SK-N-SH treated with all-trans-retinoic acid at 6 μM for 48 hours (cell line): ENCODE data around the gene ARID2.

Experiments
- ATAC-seq: fragments of 200-7000 bp; cut with Tn5 transposase; 3 replicates; pipeline ENCODE4 v1.9.1; 2020; ENCODE audit warnings: mild to moderate bottlenecking, moderate library complexity
- ARNTL ChIP-seq: fragments of 450-650 bp; formaldehyde crosslinking; IDR thresholded peaks from 2 replicates; pipeline ENCODE4 v1.5.0; 2020; ENCODE audit warnings: low read depth, mild to moderate bottlenecking, moderate library complexity, borderline replicate concordance
- BACH2 ChIP-seq: fragments of 250-450 bp; sonication (Bioruptor Pico); IDR thresholded peaks from 2 replicates; pipeline ENCODE4 v1.9.0; 2021; ENCODE audit warnings: mild to moderate bottlenecking, borderline replicate concordance
- CSDC2 ChIP-seq: fragments of 250-450 bp; sonication (Bioruptor Pico); IDR thresholded peaks from 2 replicates; pipeline ENCODE4 v1.5.0; 2020; ENCODE audit warnings: mild to moderate bottlenecking, moderate library complexity
- ESRRG ChIP-seq: fragments of 250-450 bp; sonication (Bioruptor Pico); IDR thresholded peaks from 2 replicates; pipeline ENCODE4 v1.6.1; 2021; ENCODE audit warnings: mild to moderate bottlenecking
- GLIS3 ChIP-seq: fragments of 250-450 bp; sonication (Bioruptor Pico); IDR thresholded peaks from 2 replicates; pipeline ENCODE4 v1.5.0; 2020; ENCODE audit warnings: mild to moderate bottlenecking, moderate library complexity
- ISL1 ChIP-seq: fragments of 250-450 bp; sonication (Bioruptor Pico); IDR thresholded peaks from 2 replicates; pipeline ENCODE4 v2.1.2; 2022; ENCODE audit warnings: mild to moderate bottlenecking, moderate library complexity
- OSR1 ChIP-seq: fragments of 250-450 bp; sonication (Bioruptor Pico); IDR thresholded peaks from 2 replicates; pipeline ENCODE4 v1.8.0; 2022; ENCODE audit warnings: moderate library complexity, mild to moderate bottlenecking, inconsistent platforms
- PPARA ChIP-seq: fragments of 250-450 bp; sonication (Bioruptor Pico); IDR thresholded peaks from 2 replicates; pipeline ENCODE4 v1.5.0; 2020; ENCODE audit warnings: mild to moderate bottlenecking, borderline replicate concordance
- SNAI2 ChIP-seq: fragments of 250-450 bp; sonication (Bioruptor Pico); IDR thresholded peaks from 2 replicates; pipeline ENCODE4 v1.5.0; 2020; ENCODE audit warnings: mild to moderate bottlenecking, moderate library complexity
- TCF4 ChIP-seq: fragments of 250-450 bp; sonication (Bioruptor Pico); IDR thresholded peaks from 2 replicates; pipeline ENCODE4 v1.8.0; 2021; ENCODE audit warnings: mild to moderate bottlenecking, moderate library complexity, borderline replicate concordance
- TOX ChIP-seq: fragments of 250-450 bp; sonication (Bioruptor Pico); IDR thresholded peaks from 2 replicates; pipeline ENCODE4 v1.8.0; 2021; ENCODE audit warnings: mild to moderate bottlenecking, moderate library complexity, borderline replicate concordance
- ZC3H10 ChIP-seq: fragments of 250-450 bp; sonication (Bioruptor Pico); IDR thresholded peaks from 2 replicates; pipeline ENCODE4 v1.5.1; 2021; ENCODE audit warnings: mild to moderate bottlenecking, moderate library complexity
- ZFP3 ChIP-seq: fragments of 250-450 bp; sonication (Bioruptor Pico); IDR thresholded peaks from 2 replicates; pipeline ENCODE4 v1.5.0; 2020; ENCODE audit warnings: mild to moderate bottlenecking, moderate library complexity
- ZFP30 ChIP-seq: fragments of 450-650 bp; formaldehyde crosslinking; IDR thresholded peaks from 2 replicates; pipeline ENCODE4 v1.5.0; 2022; ENCODE audit warnings: mild to moderate bottlenecking, moderate library complexity
- ZNF565 ChIP-seq: fragments of 450-650 bp; formaldehyde crosslinking; conservative IDR thresholded peaks from 2 replicates; pipeline ENCODE4 v1.5.0; 2020; ENCODE audit warnings: low read depth, mild to moderate bottlenecking, moderate library complexity
- ZNF8 ChIP-seq: fragments of 450-650 bp; formaldehyde crosslinking; IDR thresholded peaks from 2 replicates; pipeline ENCODE4 v1.5.0; 2020; ENCODE audit warnings: mild to moderate bottlenecking, moderate library complexity
- TF ChIP-seq, protein P1 (sequence below): fragments of 250-450 bp; sonication (Bioruptor Pico); IDR thresholded peaks from 2 replicates; pipeline ENCODE4 v1.5.1; 2020; ENCODE audit warnings: low read depth, mild to moderate bottlenecking, moderate library complexity
- TF ChIP-seq, protein P2 (sequence below): fragments of 250-450 bp; sonication (Bioruptor Pico); IDR thresholded peaks from 2 replicates; pipeline ENCODE4 v1.8.0; 2020; ENCODE audit warnings: mild to moderate bottlenecking, moderate library complexity, borderline replicate concordance
- TF ChIP-seq, protein P3 (sequence below): fragments of 250-450 bp; sonication (Bioruptor Pico); IDR thresholded peaks from 2 replicates; pipeline ENCODE4 v1.5.1; 2021; ENCODE audit warnings: mild to moderate bottlenecking, moderate library complexity
- TF ChIP-seq, protein P4 (sequence below): fragments of 250-450 bp; sonication (Bioruptor Pico); IDR thresholded peaks from 2 replicates; pipeline ENCODE4 v1.5.0; 2020; ENCODE audit warnings: mild to moderate bottlenecking, moderate library complexity

Gene ARID2

DNA sequence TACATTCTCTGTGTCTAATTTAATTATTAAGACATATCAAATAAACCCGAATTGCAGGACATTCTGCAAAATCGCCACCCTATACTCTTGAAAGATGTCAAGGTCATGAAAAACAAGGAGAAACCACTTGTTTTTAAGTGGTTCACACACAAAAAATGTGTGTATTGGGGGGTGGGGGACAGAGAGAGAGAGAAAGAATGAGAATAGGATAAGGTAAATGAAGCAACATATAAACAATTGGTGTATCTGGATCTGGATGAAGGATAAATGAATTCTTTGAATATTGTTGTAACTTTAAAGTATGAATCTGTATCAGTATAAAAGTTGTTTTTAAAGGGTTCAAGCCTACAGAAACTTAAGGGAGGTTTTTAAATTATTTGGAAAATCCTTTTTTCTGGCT lies 72.1 kb downstream of the ARID2 start:
- no peak for TF ChIP-seq PPARA (CRISPR knock-in tag)
- no peak for TF ChIP-seq BACH2 (CRISPR knock-in tag)
- TF ChIP-seq ESRRG (CRISPR knock-in tag), result no peak
- no peak for TF ChIP-seq TCF4 (CRISPR knock-in tag)
- no peak for TF ChIP-seq GLIS3
- TF ChIP-seq TOX (CRISPR knock-in tag), result no peak
- TF ChIP-seq ARNTL (CRISPR knock-in tag), result no peak
- TF ChIP-seq ISL1 (CRISPR knock-in tag), result no peak
- TF ChIP-seq SNAI2 (CRISPR knock-in tag), result no peak

GRCh38 chr12:45803111-45803510 lies 73.6 kb downstream of the ARID2 start:
- no peak for ATAC-seq
- TF ChIP-seq BACH2 (CRISPR knock-in tag) (no peak), PPARA (CRISPR knock-in tag) (no peak)
- TF ChIP-seq, protein P1, sequence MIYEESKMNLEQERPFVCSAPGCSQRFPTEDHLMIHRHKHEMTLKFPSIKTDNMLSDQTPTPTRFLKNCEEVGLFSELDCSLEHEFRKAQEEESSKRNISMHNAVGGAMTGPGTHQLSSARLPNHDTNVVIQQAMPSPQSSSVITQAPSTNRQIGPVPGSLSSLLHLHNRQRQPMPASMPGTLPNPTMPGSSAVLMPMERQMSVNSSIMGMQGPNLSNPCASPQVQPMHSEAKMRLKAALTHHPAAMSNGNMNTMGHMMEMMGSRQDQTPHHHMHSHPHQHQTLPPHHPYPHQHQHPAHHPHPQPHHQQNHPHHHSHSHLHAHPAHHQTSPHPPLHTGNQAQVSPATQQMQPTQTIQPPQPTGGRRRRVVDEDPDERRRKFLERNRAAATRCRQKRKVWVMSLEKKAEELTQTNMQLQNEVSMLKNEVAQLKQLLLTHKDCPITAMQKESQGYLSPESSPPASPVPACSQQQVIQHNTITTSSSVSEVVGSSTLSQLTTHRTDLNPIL (CRISPR knock-in tag), result no peak
- TF ChIP-seq, all 23 proteins: peak for 0

More for the DNA sequence above, 72.1 kb downstream of the ARID2 start:
- no peak for ATAC-seq

DNA sequence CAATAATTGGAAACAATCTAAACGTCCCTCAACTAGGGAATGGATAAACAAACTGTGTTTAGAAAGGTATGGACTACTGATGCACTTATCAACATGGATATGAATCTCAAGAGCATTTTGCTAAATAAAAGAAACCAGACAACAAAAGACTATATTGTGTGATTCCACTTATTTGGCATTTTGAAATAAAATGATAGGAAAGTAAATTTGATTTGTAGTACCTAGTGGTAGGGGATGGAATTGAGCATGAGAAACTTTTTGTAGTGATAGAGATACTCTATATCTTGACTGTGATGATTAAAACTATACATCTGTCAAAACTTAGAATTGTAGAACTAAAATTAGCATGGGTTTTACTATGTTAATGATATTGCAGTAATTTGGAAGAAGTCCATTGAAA lies 87.1 kb downstream of the ARID2 start:
- no peak for TF ChIP-seq ISL1 (CRISPR knock-in tag)
- TF ChIP-seq TOX (CRISPR knock-in tag), result no peak
- no peak for TF ChIP-seq BACH2 (CRISPR knock-in tag)
- TF ChIP-seq OSR1, result no peak
- TF ChIP-seq, protein P2, sequence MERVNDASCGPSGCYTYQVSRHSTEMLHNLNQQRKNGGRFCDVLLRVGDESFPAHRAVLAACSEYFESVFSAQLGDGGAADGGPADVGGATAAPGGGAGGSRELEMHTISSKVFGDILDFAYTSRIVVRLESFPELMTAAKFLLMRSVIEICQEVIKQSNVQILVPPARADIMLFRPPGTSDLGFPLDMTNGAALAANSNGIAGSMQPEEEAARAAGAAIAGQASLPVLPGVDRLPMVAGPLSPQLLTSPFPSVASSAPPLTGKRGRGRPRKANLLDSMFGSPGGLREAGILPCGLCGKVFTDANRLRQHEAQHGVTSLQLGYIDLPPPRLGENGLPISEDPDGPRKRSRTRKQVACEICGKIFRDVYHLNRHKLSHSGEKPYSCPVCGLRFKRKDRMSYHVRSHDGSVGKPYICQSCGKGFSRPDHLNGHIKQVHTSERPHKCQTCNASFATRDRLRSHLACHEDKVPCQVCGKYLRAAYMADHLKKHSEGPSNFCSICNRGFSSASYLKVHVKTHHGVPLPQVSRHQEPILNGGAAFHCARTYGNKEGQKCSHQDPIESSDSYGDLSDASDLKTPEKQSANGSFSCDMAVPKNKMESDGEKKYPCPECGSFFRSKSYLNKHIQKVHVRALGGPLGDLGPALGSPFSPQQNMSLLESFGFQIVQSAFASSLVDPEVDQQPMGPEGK, result no peak
- no peak for TF ChIP-seq ESRRG (CRISPR knock-in tag)
- no peak for TF ChIP-seq ZFP30 (CRISPR knock-in tag)
- TF ChIP-seq, protein P1 (CRISPR knock-in tag), result no peak
- TF ChIP-seq TCF4 (CRISPR knock-in tag), result no peak
- TF ChIP-seq, protein P3, sequence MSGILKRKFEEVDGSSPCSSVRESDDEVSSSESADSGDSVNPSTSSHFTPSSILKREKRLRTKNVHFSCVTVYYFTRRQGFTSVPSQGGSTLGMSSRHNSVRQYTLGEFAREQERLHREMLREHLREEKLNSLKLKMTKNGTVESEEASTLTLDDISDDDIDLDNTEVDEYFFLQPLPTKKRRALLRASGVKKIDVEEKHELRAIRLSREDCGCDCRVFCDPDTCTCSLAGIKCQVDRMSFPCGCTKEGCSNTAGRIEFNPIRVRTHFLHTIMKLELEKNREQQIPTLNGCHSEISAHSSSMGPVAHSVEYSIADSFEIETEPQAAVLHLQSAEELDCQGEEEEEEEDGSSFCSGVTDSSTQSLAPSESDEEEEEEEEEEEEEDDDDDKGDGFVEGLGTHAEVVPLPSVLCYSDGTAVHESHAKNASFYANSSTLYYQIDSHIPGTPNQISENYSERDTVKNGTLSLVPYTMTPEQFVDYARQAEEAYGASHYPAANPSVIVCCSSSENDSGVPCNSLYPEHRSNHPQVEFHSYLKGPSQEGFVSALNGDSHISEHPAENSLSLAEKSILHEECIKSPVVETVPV (CRISPR knock-in tag), result no peak
- TF ChIP-seq ZC3H10 (CRISPR knock-in tag), result no peak
- TF ChIP-seq CSDC2 (CRISPR knock-in tag), result no peak
- TF ChIP-seq ZFP3 (CRISPR knock-in tag), result no peak
- TF ChIP-seq, protein P4, sequence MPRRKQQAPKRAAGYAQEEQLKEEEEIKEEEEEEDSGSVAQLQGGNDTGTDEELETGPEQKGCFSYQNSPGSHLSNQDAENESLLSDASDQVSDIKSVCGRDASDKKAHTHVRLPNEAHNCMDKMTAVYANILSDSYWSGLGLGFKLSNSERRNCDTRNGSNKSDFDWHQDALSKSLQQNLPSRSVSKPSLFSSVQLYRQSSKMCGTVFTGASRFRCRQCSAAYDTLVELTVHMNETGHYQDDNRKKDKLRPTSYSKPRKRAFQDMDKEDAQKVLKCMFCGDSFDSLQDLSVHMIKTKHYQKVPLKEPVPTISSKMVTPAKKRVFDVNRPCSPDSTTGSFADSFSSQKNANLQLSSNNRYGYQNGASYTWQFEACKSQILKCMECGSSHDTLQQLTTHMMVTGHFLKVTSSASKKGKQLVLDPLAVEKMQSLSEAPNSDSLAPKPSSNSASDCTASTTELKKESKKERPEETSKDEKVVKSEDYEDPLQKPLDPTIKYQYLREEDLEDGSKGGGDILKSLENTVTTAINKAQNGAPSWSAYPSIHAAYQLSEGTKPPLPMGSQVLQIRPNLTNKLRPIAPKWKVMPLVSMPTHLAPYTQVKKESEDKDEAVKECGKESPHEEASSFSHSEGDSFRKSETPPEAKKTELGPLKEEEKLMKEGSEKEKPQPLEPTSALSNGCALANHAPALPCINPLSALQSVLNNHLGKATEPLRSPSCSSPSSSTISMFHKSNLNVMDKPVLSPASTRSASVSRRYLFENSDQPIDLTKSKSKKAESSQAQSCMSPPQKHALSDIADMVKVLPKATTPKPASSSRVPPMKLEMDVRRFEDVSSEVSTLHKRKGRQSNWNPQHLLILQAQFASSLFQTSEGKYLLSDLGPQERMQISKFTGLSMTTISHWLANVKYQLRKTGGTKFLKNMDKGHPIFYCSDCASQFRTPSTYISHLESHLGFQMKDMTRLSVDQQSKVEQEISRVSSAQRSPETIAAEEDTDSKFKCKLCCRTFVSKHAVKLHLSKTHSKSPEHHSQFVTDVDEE (CRISPR knock-in tag), result no peak
- TF ChIP-seq ARNTL (CRISPR knock-in tag), result no peak
- TF ChIP-seq GLIS3, result no peak
- TF ChIP-seq ZNF8, result no peak
- no peak for TF ChIP-seq ZNF565 (CRISPR knock-in tag)
- TF ChIP-seq, all 23 proteins: peak for 0
- no peak for ATAC-seq
